NCI-H1436 (cell line): ENCODE measurements around the gene SLC4A8.

Experiments
- DNase-seq: peaks from one replicate; lab custom pipeline; 2025; lab: John Stamatoyannopoulos, UW

SLC4A8 gene

GRCh38 chr12:51395283-51396230 is 29.1 kb upstream of the SLC4A8 start:
- no peak for DNase-seq

- DNase-seq, result no peak
These were observed 27.0 kb upstream of the SLC4A8 start for GRCh38 chr12:51397670-51398069.

- DNase-seq, result no peak
These were observed 24.7 kb upstream of the SLC4A8 start for GRCh38 chr12:51399891-51400290.

DNA sequence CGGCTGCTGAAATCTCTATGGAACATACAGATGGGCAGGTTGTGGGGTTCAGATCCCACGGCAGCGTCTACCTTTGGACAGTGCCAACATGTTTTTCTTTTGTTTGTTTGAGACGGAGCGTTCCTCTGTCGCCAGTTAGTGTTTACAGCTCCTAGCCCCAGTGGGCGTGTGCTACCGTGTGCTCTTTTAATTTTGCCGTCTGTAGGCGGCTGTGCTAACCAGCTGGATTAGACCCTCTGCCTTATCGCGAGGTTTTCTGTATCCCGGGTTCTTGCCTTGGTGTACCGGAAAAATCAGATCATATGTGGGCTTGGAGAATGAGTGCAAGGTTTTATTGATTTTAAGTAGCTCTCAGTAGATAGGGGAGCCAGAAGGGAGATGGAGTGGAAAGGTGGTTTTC is 23.6 kb upstream of the SLC4A8 start:
- no peak for DNase-seq

GRCh38 chr12:51401486-51401885 is 23.1 kb upstream of the SLC4A8 start:
- no peak for DNase-seq

- DNase-seq, result no peak
These were observed 22.7 kb upstream of the SLC4A8 start for GRCh38 chr12:51401900-51402299.

GRCh38 chr12:51403159-51403558 is 21.5 kb upstream of the SLC4A8 start:
- DNase-seq, result no peak

DNA sequence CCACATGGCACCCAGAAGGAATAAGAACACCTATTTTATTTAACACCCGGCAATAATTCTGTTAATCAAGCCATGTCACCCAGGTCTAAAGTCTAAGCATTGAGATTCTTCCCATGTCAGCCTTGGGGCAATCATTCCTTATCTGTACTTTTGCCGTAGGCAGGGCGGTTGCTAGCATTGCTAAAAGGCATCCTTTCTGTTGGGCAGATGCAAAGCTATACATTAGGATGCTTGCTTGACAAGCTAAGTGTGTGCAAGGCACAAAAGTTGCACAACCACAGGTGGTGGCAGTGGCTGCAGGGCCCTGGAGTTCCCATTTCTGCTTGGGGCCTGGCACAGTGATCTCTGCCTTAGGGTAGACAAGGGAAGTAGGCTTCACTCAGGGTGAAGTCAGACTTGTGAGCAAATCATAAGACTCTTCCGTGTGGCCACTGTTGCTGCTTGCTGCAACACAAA is 20.9 kb upstream of the SLC4A8 start:
- no peak for DNase-seq

- no peak for DNase-seq
These were observed 20.0 kb upstream of the SLC4A8 start for GRCh38 chr12:51404627-51405026.

- DNase-seq, result no peak
These were observed 18.8 kb upstream of the SLC4A8 start for GRCh38 chr12:51405801-51406207.

- no peak for DNase-seq
These were observed 18.3 kb upstream of the SLC4A8 start for GRCh38 chr12:51406290-51406689.

DNA sequence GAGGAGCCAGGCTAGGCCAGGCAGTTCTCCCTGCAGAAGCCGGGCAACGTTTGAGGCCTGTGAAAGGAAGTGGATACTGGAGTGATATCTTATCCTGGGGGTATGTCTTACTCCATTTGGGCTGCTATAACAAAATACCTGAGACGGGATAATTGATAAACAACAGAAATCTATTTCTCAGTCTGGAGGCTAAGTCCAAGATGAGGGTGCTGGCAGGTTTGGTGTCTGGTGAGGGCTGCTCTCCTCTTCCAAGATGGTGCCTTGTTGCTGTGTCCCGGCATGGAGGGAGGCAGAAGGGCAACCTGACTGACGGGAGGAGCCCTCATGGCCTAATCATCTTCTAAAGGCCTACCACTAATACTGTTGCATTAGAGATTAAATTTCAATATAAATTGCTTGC is 17.8 kb upstream of the SLC4A8 start:
- no peak for DNase-seq

GRCh38 chr12:51407604-51408003 is 17.0 kb upstream of the SLC4A8 start:
- no peak for DNase-seq

DNA sequence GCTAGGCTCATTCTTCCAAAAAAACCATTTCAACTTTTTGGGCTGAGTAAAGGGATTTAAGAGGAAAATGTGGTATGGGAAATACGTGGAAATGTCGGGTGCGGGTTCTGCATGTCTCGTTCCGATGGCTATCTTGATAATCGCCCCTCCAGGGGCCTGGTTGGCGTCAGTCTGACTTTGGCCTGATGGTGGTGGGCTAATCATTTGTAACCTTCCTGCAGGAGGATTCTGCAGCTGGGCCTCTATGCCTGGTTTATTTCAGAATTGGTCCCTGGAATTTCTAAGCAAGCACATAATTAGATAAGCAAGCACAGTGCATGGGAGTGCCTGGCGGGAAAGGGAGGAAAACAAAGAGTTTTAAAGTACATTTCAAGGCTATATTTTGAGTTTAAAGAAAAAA is 14.8 kb upstream of the SLC4A8 start:
- DNase-seq, result no peak

DNA sequence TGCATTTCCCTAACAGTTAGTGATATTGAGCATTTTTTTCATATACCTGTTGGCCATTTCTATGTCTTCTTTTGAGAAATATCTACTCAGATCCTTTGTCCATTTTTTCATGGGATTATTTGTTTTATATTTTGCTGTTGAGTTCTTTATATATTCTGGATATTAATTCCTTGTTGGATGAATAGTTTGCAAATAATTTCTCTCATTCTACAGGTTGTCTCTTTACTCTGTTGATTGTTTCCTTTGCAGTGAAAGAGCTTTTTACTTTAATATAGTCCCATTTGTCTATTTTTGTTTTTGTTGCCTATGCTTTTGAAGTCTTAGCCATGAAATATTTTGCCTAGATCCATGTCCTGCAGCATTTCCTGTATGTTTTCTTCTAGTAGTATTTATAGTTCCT is 11.5 kb upstream of the SLC4A8 start:
- DNase-seq, result no peak

GRCh38 chr12:51413791-51414190 is 10.8 kb upstream of the SLC4A8 start:
- DNase-seq, result no peak

GRCh38 chr12:51415931-51416330 is 8.7 kb upstream of the SLC4A8 start:
- no peak for DNase-seq

GRCh38 chr12:51417826-51418225 is 6.8 kb upstream of the SLC4A8 start:
- DNase-seq, result no peak

DNA sequence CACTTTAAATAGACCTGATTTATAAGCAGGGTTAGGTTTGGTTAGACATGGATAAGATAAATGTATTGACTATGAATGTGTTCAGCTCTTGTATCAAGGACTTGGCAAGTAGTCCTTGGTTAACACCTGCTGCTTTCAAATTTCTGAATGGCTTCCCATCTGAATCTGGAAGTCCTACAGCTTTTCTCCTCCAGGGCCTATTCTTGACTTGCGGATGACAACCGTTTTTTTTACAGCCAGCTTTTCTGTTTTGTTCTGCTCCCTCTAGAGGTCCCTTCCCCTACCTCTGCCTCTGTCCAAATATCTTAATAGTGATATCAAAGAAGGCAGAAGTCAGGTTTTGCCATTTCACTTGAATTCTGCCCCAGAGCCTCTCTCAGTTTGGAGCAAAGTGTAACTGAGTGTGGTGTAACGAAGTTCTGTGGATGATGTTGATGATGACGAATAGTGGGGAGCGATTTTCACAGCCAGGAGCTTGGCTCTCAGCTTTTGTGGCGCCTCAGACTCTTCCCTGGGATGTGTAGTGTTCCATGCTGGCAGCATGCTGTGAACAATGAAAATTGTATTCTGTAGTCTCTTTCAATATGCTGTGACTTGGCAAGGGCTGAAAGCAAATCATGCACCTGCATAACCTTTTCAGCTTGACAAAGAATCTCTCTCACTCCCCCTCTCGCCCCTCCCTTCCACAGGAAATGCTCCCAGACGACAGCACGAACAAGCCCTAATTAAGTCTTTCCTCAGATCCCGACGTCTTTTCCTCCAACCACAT is 5.0 kb upstream of the SLC4A8 start:
- DNase-seq, result peak; percentile 46

DNA sequence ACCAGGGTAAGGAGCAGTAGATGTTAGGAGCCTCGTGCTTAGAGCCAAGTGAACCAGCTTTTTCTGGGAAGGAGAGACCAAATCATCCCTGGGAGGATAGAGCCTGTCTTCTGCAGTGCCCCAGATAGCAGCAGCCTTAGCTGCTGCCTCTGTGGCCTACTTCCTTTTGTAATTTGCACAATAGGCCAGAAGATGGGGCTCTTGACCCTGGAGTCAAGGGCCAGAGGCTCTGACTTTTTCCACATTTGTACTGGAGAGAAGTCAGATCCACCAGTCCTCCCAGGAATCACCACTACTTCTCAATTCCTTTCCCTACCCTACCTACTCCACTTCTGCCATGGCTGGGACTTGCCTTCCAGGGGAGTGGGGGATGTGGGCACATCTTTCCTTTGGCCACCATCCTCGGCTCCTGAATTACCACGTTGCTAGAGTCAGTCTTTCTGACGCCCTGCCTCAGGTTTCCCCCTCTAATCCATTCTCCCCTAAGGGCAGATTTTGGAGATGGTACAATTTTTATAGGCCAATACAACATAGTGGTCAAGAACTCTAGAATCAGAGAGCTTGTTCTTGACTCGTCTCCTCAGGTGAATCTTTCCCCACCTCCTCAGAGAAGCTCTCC is 3.3 kb upstream of the SLC4A8 start:
- DNase-seq, result peak; percentile 65

DNA sequence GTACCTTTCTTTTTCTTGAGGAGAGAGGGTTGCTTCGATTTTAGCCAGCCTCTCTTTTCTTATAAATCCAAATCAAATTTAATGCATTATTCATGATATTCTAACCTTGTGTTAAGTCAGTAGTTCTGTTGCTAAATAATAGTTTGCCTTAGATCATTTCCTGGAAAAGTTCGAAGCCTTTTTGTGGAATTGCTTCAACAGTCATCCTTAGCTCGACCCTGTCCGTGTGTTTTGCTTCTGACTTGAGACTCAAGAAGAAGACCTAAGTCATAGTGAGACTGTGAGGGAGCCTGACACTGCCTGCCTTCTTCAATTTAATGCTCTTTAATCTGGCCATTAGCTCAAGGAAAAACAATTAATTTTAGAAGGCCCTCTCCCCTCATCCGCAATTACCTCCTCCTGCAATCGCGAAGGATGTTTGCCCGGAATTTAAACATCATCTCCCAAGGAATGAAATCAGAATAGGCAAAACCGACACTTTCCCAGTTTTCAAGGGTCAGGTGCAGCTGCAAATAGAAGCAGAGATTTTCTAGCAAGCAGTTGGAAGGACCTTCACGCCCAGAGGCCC is 453 bp upstream of the SLC4A8 start:
- no peak for DNase-seq

DNA sequence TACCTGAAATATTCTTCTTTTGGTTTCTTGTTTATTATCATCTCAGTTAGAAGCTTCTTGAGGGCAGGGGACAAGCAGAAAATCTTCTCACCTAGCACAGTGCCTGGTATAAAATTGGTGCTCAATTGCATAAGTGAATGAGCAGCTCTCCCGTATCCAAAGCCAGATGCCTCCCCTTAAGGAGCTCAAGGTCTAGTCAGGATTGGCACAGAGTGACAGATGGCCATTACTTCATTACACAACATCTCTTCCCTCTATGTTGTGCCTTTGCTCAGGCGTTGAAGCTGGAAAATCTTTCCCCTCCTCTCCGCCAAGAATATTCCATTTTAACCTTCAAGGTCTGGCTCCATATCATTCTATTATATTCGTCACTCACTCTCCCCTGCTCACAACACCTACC is 3.6 kb downstream of the SLC4A8 start:
- no peak for DNase-seq
